DND-41 (cell line): ENCODE data around the gene IL22RA1.

Experiments used
- CTCF ChIP-seq: IDR thresholded peaks from 2 replicates; pipeline ENCODE4 v1.5.1; 2012; ENCODE audit warnings: borderline replicate concordance, low read length, moderate library complexity, mild to moderate bottlenecking; ENCODE audit not compliant: poor library complexity, severe bottlenecking; ENCODE audit errors: extremely low read depth
- EZH2 ChIP-seq: IDR thresholded peaks from 3 replicates; pipeline ENCODE4 v1.6.1; 2012; ENCODE audit warnings: borderline replicate concordance, low read depth, mild to moderate bottlenecking, moderate library complexity, low read length, inconsistent platforms; ENCODE audit not compliant: severe bottlenecking

GRCh38 chr1:24123611-24124010, 19.3 kb downstream of the IL22RA1 start:
- TF ChIP-seq CTCF (no peak), EZH2 (no peak)
